ENCODE data around the gene RGS7BP.

GRCh38 chr5:64534033-64534432 lies 28.2 kb downstream of the RGS7BP start:
- no peak for TF ChIP-seq CTCF (IDR thresholded peaks at IDR 0.05)
- no peak for TF ChIP-seq POLR2A (IDR thresholded peaks at IDR 0.05)
